ENCODE data around the gene DNM3.
A peak's percentile ranks its signal among the peaks of the same experiment; 100 is the strongest.

Gene DNM3

DNA sequence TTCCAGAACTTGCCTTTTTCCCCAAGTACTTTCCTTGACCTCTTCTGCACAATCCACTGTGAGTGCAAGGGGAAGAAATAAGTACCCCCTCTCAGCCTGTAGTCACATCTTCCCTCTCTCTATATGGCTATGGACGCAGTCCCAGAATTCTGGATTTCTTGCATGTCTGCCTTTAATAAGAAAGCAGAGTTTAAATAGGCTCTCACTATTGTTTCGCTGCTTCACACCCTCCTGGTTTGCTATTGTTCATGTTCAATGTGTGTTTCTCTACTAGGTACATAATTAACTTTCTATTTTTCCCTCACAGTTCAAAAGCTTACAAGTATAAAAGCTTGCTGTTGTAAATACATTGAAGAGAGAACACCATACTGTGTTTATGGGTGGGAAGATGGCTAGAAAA, 397.7 kb downstream of the DNM3 start:
- no peak for DNase-seq (ENCODE audit: low spot score)

GRCh38 chr1:172239901-172240300, 398.6 kb downstream of the DNM3 start:
- DNase-seq (ENCODE audit: low spot score), result peak; percentile 20

- DNase-seq (ENCODE audit: low spot score), result no peak
Measured at GRCh38 chr1:172241540-172241939, 400.2 kb downstream of the DNM3 start.

DNA sequence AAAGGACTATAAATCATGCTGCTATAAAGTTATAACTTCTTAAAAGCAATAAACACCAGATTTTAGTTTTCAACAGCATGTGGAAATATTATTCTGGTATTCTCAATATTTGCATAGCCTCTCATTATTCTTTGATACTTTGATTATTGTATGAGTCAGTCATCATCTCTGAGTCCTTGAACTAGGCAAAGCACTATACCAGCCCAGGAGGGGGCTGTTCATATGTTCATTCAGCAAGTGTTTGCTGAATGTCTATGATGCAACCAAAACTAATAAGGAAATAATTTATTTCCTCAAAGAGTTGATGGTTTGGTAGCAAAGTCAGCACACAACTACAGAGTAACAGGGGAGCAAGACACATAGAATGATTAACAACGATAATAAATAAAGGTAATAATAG, 403.6 kb downstream of the DNM3 start:
- no peak for DNase-seq (ENCODE audit: low spot score)

GRCh38 chr1:172245788-172246187, 404.5 kb downstream of the DNM3 start:
- DNase-seq (ENCODE audit: low spot score), result no peak

DNA sequence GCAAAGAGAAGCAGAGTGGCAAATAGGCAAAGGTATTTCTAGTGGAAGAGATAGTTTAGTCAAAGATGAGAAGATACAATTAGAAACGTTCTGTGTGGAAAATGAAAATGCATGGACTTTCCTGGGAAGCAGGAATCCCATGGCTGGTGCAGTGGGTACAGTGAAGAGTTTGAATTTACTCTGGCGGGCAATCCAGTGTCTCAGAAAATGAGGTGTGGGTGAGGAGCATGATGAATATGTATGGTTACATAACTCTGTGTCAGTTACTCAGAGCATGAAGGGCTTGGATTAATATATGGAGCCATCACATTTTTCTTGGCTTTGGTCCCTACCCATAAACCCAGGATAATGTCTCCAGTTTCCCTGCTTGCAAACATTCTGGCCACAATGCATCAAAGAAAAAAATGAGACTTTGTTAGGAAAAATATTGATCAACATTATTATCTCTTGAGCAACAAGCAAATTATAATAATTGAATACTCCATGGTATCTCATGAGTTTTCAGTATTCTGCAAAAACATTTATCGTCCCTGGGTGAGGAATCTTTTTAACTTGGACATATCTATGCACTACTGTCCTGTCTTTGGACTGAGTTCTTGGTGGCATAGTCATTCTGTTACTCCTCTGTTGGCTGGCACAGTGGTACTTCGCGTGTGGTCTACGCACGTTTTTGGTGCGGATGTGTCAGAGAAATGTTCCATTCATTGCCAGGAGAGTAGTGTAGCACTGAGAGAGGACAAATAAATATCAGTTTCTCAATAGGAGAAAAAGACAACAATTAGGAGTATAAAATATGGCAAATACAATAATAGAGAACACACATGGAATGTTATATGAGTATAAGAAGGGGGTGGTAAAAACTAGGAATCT, 405.5 kb downstream of the DNM3 start:
- no peak for DNase-seq (ENCODE audit: low spot score)

DNA sequence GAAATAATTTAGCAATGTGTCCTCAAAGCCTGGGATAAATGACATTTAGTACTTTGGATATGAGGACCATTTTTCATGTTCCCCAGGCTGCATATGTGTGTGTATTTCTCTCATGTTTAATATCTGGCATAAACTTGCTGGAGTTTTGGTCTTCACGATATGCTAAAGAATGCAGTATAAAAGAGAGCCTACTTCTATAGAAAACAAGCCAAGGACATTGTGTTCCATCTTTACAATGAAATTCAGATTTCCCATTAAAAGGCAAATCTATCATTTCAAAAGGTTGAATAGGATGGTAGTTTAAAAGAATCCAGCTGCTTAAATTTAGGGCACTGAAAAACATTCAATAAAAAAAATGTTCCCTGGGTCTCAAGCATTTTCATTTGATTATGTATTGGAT, 410.2 kb downstream of the DNM3 start:
- DNase-seq (ENCODE audit: low spot score), result no peak

DNA sequence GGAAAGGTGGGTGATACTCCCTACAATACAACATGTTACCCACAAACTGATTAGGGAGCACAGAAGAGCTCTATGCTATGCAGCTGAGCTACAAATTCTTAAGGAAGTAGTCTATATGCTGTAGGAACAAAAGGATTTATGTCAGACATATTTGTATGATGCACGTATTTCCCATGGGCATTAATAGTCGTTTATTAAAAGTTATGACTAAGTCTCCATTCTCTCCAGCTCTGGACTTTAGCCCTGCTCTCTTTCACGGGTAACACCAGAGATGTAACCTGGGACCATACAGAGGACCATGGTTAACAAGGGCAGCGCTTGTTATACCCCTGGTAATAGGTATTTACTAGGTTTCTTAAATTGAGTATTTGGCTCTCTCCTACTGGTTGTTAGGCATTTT, 411.0 kb downstream of the DNM3 start:
- no peak for DNase-seq (ENCODE audit: low spot score)

GRCh38 chr1:172252958-172253357, 411.7 kb downstream of the DNM3 start:
- DNase-seq (ENCODE audit: low spot score), result no peak

GRCh38 chr1:172254521-172255222, 413.4 kb downstream of the DNM3 start:
- DNase-seq (ENCODE audit: low spot score), result no peak

DNA sequence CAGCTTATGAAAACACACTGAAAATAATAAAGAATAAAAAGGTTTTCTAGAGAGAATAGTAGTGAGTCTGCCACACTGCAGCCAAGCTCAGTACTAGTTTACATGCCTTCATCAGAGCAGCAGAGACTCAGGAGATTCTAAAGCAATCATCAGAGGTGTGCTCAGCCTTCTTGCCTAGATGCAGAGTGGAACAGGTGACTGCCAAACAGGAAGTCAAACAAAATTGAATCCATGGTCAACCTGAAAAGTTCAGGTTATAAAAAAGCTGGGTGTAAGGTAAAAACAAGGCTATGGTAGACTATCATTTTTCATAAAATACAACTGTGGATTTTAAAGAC, 413.9 kb downstream of the DNM3 start:
- no peak for DNase-seq (ENCODE audit: low spot score)

- no peak for DNase-seq (ENCODE audit: low spot score)
Measured at GRCh38 chr1:172265905-172266304, 424.6 kb downstream of the DNM3 start.

- no peak for DNase-seq (ENCODE audit: low spot score)
Measured at GRCh38 chr1:172266528-172267174, 425.4 kb downstream of the DNM3 start.

DNA sequence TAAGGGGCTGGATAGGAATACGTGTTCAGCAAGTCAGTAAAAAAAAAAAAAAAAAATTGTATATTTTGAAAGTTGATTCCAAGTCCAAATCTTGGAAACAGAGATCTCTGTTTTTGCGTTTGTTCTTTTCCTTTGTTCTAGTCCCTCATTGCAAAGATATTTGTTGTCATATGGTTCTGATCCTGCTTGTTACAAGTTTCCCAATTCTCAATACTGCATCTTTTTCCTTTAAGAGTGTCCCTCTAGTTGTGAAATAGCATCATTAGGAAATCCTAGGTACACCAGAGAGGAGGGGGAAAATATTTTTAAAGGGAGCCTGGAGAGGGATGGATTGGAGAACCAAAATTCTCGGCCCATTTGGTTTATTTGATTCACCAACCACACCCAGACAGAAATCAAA, 426.9 kb downstream of the DNM3 start:
- DNase-seq (ENCODE audit: low spot score), result no peak

DNA sequence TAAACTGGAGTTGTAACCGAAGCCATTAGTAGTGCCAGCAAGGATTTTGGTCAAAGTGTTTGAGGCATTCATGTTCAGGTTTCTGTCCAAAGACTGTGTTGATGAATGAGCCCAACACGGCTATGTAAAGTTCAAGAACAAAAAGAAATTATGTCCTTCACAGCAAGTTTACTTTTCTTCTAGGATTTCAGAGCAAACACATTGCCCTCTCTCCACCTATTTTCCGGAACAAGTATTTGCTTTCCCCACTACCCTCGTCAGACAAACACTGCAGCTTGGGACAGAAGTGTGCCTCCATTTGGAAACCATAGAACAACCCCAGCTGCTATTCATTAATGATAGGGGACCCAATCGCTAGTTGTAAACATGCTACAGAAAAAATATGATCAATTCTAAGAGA, 427.8 kb downstream of the DNM3 start:
- DNase-seq (ENCODE audit: low spot score), result no peak

DNA sequence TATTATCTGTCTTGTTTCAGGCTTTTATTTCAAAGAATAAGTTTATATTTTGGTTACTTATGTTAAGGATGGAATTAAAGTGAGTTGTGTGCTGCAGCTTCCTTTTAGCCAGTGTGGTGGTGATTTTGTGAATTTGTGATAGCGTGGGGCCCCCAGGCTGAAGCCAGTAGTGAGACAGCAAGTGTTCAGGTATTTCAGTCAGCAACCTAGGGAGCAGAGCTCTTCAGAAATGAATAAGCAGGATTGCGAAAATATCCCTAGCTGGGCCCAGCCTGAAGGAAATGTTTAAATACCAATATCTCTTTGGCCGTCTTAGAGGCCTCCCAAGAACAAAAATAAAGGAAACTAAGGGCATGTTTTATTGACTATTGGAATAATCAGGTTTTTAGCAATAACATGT, 428.3 kb downstream of the DNM3 start:
- no peak for DNase-seq (ENCODE audit: low spot score)

- DNase-seq (ENCODE audit: low spot score), result no peak
Measured at GRCh38 chr1:172270605-172271004, 429.3 kb downstream of the DNM3 start.

DNA sequence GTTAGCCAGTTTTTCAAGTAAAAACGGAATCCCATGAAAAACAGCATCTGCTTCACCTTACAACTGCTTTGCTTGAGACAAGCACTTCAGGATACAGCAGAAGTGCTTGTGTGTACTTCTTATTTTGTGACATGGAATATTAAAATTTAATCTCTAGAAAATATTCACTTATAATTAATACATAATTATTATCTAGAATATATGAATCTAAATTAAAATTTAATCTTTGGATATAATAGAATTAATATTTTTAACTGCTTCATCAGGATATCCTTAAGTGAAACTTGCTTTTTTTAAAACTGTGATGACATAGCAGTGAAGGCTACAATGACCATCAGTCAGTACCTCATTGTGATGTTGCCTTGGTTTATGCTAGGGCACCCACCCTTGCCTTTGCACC, 430.8 kb downstream of the DNM3 start:
- DNase-seq (ENCODE audit: low spot score), result no peak

GRCh38 chr1:172273647-172274396, 432.5 kb downstream of the DNM3 start:
- no peak for DNase-seq (ENCODE audit: low spot score)

DNA sequence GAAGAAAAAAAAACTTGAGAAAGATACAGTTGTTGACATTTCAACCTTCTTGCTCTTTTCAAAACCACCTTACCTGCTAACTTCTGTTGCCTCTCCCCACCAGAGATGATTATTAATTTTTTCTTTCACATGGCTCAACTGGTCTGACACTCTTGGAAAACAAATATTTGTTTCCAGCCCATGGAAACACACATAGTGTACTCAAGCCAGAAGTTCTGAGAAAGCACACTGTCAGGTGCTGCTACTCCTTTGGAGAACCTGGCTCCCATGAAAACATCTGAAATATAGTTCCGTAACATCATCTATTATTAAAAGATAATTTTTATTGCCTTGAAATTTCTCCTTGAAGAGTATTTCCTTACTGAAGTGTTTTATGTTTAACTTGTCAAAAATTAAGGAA, 434.2 kb downstream of the DNM3 start:
- no peak for DNase-seq (ENCODE audit: low spot score)

DNA sequence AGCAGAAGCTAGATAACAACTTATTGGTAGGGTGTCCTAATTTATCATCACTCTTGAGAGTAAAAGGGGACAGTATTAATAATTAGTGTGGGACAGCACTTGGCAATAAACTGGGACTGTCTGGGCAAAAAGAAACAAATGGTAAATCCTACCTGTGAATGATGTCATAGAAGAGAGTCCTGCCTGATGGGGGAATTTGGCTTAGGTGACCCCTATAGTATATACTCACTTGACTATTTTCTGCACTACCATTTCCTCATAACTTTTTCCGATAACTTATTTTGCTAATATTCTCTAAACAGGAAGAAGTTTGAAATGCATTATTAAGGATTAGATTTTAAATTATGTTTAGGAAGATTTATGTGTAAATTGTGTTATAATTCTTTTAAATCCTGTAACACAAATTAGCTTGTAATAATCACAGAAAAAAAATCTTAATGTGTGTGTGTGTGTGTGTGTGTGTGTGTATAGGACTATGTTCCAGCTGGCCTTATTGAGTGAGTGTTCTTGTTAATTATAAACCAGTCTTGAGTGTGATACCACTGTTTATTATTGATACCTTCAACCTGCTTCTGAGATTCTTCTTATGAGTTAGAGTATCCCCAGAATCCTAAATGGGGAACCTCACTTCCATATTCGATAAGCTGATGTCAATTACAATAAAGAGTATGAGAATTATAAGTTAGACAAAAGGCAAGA, 435.0 kb downstream of the DNM3 start:
- DNase-seq (ENCODE audit: low spot score), result no peak

- no peak for DNase-seq (ENCODE audit: low spot score)
Measured at GRCh38 chr1:172277275-172277674, 436.0 kb downstream of the DNM3 start.

Measured in globus pallidus (tissue), 1 donor.